ENCODE measurements around the gene REPS1. TPM values are rescaled to one million over a fixed set of nuclear protein-coding genes. Genes with fewer than 3 reads are reported as not detected.

The REPS1 gene
- polyA plus RNA-seq, 3 donors: 11.9 to 36.6 (median 14.0) TPM

GRCh38 chr6:138869398-138869797 lies 118.7 kb downstream of the REPS1 start:
- H3K9me3 ChIP-seq (replicated peaks in 1 of 2; ENCODE audit: control insufficient read depth in 1 of 2, insufficient read depth in 1 of 2, low read length in 2 of 2): no peaks in the 10 kb centered on the region

GRCh38 chr6:138868181-138868580 lies 119.9 kb downstream of the REPS1 start:
- no peak overlapping the region for H3K9ac ChIP-seq (ENCODE audit: insufficient read depth, low read length, poor library complexity, severe bottlenecking)
- no peak overlapping the region for H3K4me3 ChIP-seq (replicated peaks in 1 of 3; ENCODE audit: low read depth in 2 of 3, low read length in 3 of 3)
- H3K4me1 ChIP-seq (ENCODE audit: control insufficient read depth in 1 of 2, insufficient read depth in 2 of 2, low read length in 2 of 2): no peaks in the 10 kb centered on the region
- H3K4me3 Mint-ChIP-seq: no peak overlapping the region
- H3K4me2 ChIP-seq (replicated peaks; ENCODE audit: extremely low read depth, low read length, poor library complexity, severe bottlenecking): no peak overlapping the region
- no peak overlapping the region for H3K27ac ChIP-seq (ENCODE audit: low read depth in 1 of 2, low read length in 2 of 2)
- H3K9me3 Mint-ChIP-seq: no peaks in the 10 kb centered on the region
- intact Hi-C loops (cut with micrococcal nuclease): no loop called here
- H3K27me3 Mint-ChIP-seq (ENCODE audit: low read depth in 3 of 3): peaks cover 1 to 2% (median 2%) of the 10 kb centered on the region in 3 donors
- TF ChIP-seq CTCF (IDR thresholded peaks at IDR 0.05): no peak
- H3K27ac Mint-ChIP-seq: no peak overlapping the region
- no peak overlapping the region for H2AFZ ChIP-seq (ENCODE audit: insufficient read depth, low read depth, low read length, poor library complexity, severe bottlenecking)
- no peaks in the 10 kb centered on the region for H3K9me3 ChIP-seq (replicated peaks in 1 of 2; ENCODE audit: control insufficient read depth in 1 of 2, insufficient read depth in 1 of 2, low read length in 2 of 2)
- no peaks in the 10 kb centered on the region for H3K36me3 Mint-ChIP-seq
- no peak for DNase-seq
- H3K4me1 Mint-ChIP-seq: no peaks in the 10 kb centered on the region
- no peaks in the 10 kb centered on the region for H3K79me2 ChIP-seq (ENCODE audit: insufficient read depth, low read length)
- no peaks in the 10 kb centered on the region for H3K27me3 ChIP-seq (ENCODE audit: control insufficient read depth in 2 of 2, insufficient read depth in 2 of 2, low read length in 2 of 2)
- H3K36me3 ChIP-seq (replicated peaks in 1 of 2; ENCODE audit: control insufficient read depth in 1 of 2, insufficient read depth in 2 of 2, low read length in 2 of 2): no peaks in the 10 kb centered on the region
- H4K20me1 ChIP-seq (ENCODE audit: insufficient read depth, low read length): no peaks in the 10 kb centered on the region

More at GRCh38 chr6:138869398-138869797, 118.7 kb downstream of the REPS1 start:
- H3K27ac ChIP-seq (ENCODE audit: low read depth in 1 of 2, low read length in 2 of 2): no peak overlapping the region
- no peaks in the 10 kb centered on the region for H3K4me1 ChIP-seq (ENCODE audit: control insufficient read depth in 1 of 2, insufficient read depth in 2 of 2, low read length in 2 of 2)
- Mint-ChIP-seq H3K27me3 (ENCODE audit: low read depth in 3 of 3) (peaks cover 1 to 2% (median 2%) of the 10 kb centered on the region in 3 donors), H3K9me3 (no peaks in the 10 kb centered on the region), H3K27ac (peak overlapping the region in 1 of 7 donors; percentile 20), H3K36me3 (no peaks in the 10 kb centered on the region), H3K4me3 (no peak overlapping the region), H3K4me1 (no peaks in the 10 kb centered on the region)
- H3K4me3 ChIP-seq (replicated peaks in 1 of 3; ENCODE audit: low read depth in 2 of 3, low read length in 3 of 3): no peak overlapping the region
- no peak for DNase-seq
- no peaks in the 10 kb centered on the region for H4K20me1 ChIP-seq (ENCODE audit: insufficient read depth, low read length)
- H3K79me2 ChIP-seq (ENCODE audit: insufficient read depth, low read length): no peaks in the 10 kb centered on the region
- intact Hi-C loops (cut with micrococcal nuclease): no loop called here
- no peaks in the 10 kb centered on the region for H3K27me3 ChIP-seq (ENCODE audit: control insufficient read depth in 2 of 2, insufficient read depth in 2 of 2, low read length in 2 of 2)
- TF ChIP-seq CTCF (IDR thresholded peaks at IDR 0.05): no peak
- H3K4me2 ChIP-seq (replicated peaks; ENCODE audit: extremely low read depth, low read length, poor library complexity, severe bottlenecking): no peak overlapping the region
- H3K36me3 ChIP-seq (replicated peaks in 1 of 2; ENCODE audit: control insufficient read depth in 1 of 2, insufficient read depth in 2 of 2, low read length in 2 of 2): no peaks in the 10 kb centered on the region
- no peak overlapping the region for H2AFZ ChIP-seq (ENCODE audit: insufficient read depth, low read depth, low read length, poor library complexity, severe bottlenecking)
- 100% methylated on average over 3 of the region's 4 CpGs for WGBS (ENCODE audit: insufficient coverage)
- H3K9ac ChIP-seq (ENCODE audit: insufficient read depth, low read length, poor library complexity, severe bottlenecking): no peak overlapping the region
